CD4-positive, alpha-beta T cell treated with Interleukin-2 at 100 ng/mL for 4 hours (primary cell): ENCODE results near the gene SNX7.

Experiments used
- DNase-seq: peaks from one replicate; pipeline ENCODE4 v3.0.0-alpha.2; 2020; ENCODE audit warnings: low spot score

The SNX7 gene

GRCh38 chr1:98766255-98766654 is 104.7 kb downstream of the SNX7 start:
- DNase-seq: no peak

GRCh38 chr1:98769162-98769561 is 107.6 kb downstream of the SNX7 start:
- DNase-seq: no peak

GRCh38 chr1:98781906-98782305 is 120.4 kb downstream of the SNX7 start:
- no peak for DNase-seq

GRCh38 chr1:98783821-98784220 is 122.3 kb downstream of the SNX7 start:
- DNase-seq: no peak

GRCh38 chr1:98791498-98791897 is 130.0 kb downstream of the SNX7 start:
- no peak for DNase-seq

- DNase-seq: no peak
These were observed 130.6 kb downstream of the SNX7 start for GRCh38 chr1:98792123-98792522.

- no peak for DNase-seq
These were observed 131.6 kb downstream of the SNX7 start for GRCh38 chr1:98793136-98793535.

- peak; percentile 80 for DNase-seq
These were observed 132.8 kb downstream of the SNX7 start for GRCh38 chr1:98794196-98794886.

GRCh38 chr1:98796049-98796448 is 134.5 kb downstream of the SNX7 start:
- DNase-seq: no peak

GRCh38 chr1:98797506-98797905 is 136.0 kb downstream of the SNX7 start:
- peak; percentile 3 for DNase-seq
